Islet precursor cell (in vitro differentiated cells): Measurements from ENCODE around the gene POU2AF1.

Source experiments
- DNase-seq: peaks from one replicate; pipeline ENCODE4 v3.0.0-alpha.2; 2018

The POU2AF1 gene, protein sequence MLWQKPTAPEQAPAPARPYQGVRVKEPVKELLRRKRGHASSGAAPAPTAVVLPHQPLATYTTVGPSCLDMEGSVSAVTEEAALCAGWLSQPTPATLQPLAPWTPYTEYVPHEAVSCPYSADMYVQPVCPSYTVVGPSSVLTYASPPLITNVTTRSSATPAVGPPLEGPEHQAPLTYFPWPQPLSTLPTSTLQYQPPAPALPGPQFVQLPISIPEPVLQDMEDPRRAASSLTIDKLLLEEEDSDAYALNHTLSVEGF

DNA sequence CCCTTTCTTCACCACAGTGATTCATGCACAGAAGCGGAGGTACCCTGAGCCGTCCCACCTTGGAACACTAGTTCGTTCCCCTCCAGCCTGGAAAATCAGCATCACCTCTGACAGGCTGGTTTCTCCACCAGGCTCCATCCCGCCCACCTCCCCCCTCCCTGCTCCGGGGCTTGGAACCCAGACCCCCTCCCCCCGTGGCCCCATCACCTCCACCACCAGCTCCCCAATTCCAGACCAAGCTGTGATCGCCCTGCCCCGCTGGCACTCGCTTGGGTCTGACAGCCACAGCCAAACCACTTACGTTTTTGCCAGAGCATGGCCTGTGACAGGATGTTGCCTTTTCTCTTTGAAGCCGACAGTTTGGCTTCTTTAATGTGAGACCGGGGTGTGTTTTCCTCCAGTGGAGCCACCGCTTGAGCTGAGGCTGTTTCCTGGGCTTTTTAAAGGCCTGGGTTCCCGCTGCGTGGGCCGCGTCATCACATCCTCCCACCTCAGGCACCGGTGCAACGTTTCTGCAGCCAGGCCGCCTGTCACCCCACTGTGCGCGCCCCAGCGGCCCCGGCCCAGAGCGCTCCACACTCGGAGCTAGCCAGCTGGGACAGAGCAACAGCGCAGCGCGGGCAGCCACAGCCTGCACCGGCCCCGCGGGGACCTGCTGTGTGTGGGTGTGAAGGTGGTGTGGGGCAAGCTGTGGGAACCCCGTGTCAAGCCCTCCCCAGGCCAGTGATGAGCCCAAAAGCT, at the start of gene POU2AF1:
POU2AF1 (minus strand) TSS at position 415 of the 741 bp plus-strand sequence; CDS start at position 317, 98 bp downstream.
- no peak for DNase-seq

DNA sequence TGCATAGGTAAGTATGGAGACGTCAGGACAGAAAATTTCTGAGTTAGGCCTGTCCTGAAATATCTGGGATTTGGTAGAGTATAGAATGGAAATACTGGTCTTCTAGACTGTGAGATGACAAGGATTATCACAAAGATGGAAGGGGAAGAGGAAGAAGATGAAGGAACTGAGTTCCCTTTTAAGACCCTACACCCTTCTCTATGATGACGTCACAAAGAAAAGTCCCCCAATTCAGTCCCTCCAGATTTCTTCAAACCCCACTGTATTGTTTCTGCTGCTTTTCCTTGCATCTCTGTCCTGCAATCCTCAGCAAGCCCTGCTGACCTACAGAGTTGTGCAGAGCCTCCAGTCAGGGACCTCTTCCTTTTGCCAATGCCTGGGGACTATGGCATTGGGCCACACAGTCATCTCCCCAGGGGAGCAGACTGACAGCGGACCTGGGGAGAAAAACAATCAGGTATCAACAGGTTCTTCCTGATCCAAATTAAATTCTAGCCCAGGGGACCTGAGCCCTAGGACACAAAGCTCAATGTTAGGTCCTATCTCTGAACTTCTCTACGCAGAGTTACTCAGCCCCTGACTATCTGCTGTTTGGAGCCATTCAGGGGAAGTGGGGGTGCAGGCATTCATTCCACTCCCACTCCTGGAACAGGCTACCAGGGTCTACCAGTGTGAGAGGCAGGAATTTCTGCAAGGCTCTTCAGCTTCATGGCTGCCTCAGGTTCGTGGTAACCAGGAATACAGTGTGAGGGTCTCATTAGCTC, 49.2 kb upstream of the POU2AF1 start:
- DNase-seq, result no peak

DNA sequence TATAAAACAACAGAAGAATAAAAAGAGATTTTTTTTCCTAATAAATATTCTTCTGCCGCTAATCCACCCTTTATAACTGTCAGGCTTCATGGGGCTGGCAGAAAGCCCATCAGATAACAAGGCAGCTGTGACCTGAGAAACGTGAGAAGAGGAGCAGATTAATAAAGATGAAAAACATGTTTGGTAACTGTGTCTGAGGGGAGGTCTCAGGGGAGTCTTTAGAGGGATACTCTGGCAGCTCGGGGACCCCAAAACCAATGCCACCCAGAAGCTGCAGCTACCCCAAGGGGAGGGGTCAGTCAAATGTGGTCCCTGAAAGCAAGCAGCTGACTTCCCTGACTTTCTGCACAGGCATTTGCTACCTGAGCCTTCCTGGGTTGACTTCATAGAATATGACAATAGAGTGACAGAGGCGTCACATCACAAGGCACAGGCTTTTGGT, 48.4 kb upstream of the POU2AF1 start:
- no peak for DNase-seq

DNA sequence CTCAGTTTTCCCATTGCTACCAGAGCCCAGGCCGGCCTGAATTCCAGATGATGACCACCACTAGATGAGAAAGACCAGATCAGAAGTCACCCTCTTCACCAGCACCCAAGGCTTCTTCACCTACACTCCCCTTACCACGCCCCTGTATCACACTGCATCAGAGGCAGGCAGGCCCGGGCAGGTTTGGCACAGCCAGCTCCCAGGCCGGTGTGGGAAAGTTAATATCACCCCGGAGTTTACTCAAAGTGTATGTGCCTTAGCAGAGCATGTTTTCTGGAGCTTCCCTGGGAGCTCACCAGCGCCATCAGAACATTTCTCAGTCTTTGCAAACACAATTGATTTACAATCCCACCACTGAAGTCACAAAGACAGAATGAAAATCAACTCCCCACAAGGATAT, 47.5 kb upstream of the POU2AF1 start:
- no peak for DNase-seq

DNA sequence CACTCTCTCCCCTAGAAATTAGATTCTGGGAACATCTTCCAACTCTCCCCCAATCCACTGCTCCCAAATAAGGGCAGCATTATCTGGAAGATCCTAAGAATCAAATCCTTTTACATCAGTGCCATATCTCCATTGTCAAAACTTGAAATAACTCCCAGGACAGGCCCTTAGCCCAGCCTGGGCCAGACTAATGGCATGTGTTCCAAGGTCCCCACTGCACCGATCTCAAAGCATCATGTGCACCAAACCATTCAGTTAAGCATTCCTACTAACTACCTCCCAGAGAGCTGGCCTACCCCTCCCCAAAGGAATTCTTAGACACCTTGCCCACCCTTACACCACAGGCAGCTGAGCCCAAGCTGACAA, 44.2 kb upstream of the POU2AF1 start:
- no peak for DNase-seq

DNA sequence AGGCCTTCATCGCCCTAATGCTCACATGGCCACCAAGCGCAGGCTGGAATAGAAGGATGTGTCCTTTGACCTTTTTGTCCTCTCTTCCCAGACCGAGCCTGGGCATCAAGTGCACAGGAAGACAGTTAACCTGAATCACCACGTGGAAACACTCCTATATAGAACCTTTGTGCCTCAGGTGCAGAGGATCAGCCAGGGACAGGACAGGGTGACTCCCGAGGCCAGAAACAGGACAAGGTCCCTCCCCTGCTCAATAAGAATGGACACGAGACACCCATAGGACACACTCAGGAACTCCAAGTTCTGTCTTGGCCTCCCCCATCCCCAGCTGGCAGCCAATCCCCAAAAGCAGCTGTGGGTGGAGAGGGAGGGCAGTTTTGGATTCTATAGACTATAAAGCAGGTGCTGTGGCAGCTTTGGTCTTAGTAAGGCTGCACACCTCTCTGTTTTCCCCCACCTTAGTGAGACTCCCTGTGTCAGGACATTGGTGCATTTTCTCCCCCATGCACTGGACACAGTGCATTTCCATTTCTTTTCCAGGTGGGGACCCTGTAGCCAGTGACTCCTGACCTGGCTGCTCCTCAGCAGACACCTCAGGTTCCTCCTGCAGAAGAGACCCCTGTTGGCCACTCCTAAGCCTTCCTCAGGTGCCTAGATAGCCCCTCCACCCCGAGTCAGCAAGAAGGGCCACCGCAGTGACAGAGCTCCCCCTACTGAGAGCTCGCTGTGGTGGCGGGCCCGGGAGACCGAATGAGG, 43.6 kb upstream of the POU2AF1 start:
- peak; percentile 89 for DNase-seq

DNA sequence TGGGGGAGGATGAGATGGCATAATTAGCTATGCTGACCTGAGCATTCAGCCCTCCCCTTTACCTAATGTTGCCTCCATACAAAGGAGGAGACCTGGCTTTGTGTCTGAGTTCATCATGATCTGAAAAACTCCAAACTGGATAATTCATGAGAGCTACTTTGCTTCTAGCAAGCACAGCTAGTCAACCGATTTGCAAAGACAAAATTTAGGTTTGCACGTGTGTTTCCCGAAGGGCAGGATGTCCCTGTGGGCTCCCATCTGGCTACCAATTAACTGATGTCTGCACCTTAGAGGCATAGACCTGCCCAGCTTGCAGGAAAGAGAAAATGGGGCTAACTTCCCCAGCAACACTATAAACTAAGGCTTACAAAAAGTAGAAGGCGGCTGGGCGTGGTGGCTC, 42.2 kb upstream of the POU2AF1 start:
- no peak for DNase-seq

DNA sequence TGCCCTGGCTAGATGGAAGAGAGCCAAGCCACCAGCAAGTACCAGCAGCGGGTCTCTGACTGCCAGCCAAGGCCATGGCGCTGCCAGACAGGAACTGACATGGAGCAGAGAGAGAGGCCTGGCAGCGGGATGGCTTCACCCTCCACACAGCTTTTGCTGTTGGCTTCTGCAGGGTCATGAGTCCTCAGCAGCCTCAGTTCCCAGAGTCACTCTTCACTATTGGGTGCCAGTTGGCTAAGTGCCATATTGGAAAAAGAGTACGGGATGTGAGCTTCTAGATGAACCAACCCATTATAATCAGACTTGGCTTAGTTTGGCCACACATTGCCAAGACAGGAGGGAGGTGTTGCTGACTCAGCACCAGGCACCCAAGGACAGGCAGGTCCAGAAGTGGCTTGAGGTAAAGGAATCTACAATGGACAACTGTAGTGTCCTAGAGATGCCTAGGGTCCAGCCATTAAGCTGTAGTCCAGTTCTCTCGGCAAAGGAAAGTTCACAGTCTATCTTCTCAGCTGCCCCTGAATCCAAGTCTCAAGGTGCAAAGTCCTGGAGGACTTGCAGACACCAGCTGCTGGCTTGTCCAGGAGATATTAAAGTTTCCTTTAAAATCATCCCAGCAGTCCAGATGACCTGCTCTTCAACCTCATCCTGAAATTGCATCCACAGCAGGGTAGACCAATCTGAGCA, 40.7 kb upstream of the POU2AF1 start:
- DNase-seq, result no peak

DNA sequence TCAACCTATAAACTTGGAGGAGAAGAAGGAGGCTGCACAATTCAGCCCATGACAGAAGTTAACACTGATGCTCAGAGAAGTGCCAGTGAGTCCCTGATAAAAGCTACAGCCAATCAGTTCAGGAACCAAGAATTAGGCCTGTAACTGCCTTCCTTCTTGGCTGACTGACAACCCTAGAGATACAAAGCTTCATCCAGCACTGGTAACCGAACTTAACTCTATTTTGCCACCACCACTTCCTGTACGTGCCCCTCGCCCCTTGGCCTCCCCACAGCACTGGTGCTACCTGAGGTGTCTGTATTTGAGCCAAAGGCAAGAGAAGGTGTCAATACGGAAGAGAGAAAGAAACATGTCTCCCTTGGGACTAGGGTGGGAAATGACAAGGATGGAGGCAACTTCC, 40.1 kb upstream of the POU2AF1 start:
- no peak for DNase-seq

DNA sequence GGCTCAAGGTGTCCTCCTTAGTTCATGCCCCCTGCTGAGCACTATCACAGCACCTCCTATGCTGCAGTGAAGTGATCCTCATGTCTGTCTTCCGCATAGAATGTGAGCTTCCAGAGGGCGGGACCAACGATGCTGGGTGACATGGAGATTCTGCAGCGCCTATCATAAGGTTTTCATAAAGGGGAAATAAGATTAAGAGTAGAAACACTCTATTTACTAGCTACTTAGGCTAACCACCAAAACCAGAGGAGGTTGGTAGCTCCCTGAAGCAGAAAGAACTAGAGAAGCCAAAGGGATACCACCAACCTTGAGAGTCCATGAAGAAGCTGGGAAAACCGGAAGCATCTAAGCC, 39.3 kb upstream of the POU2AF1 start:
- DNase-seq, result no peak

DNA sequence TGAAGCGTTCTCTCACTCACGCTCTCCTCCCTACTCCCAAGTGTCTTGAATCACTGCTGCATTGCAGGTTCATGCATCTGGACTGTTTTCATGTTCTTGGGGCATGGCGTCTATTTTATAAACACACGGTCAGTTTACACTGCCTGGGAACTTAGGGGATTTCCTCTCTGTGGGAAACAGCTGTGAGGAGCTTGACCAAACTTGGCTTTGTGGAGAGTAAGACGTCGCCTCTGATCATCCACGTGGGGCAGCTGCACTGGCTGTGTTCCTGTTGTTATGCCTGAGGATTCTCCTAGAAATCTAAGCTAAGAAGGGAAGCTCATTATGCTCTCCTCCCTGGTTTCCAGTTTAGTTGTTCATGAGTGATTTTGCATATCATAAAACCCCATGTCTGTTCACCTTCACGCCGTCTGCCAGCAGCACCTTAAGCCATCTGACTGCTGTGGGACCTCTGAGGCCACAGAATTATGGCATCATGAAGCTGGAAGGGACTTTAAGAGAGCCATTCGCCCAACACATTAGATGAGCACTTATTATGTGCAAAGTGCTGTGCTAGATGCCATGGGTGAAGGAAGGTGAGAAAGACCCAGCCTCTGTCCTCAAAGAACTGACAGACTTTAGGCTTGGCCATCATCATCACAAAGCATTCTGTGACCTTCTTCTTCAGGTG, 38.8 kb upstream of the POU2AF1 start:
- no peak for DNase-seq

DNA sequence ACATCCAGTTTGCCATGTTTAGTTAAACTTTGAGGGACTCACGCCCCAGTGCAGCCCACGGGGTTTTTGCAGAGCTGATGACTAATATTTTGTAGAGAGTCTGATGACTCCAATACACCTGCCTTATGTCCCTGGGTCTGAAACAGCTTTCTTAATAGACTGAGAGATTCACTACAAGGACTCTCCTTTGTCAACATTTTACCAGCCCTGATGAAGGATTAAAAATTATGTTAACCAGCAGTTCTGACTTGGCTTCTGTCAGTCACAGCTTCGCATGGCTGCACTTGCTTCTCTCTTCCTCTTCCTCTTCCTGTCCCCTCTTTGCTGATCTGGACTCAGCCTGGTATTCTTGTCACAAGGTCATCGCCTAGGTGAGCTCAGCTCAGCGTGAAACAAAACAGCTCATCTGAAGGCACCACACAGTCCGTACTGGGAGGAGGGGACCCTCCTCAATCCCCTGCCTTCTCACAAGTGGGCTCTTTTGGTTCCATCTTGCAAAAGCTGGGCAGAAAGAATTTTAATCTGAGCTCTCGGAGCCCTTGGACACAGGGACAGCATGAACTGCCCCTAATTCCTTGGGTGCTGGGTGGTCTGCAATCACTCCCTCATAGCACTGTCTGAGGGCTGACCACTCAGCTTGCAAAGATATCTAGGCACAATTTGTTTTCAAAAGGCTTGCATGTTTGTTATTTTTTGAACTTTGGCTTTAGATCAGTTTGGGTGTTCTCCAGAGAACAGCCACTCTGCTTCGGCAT, 38.1 kb upstream of the POU2AF1 start:
- no peak for DNase-seq

DNA sequence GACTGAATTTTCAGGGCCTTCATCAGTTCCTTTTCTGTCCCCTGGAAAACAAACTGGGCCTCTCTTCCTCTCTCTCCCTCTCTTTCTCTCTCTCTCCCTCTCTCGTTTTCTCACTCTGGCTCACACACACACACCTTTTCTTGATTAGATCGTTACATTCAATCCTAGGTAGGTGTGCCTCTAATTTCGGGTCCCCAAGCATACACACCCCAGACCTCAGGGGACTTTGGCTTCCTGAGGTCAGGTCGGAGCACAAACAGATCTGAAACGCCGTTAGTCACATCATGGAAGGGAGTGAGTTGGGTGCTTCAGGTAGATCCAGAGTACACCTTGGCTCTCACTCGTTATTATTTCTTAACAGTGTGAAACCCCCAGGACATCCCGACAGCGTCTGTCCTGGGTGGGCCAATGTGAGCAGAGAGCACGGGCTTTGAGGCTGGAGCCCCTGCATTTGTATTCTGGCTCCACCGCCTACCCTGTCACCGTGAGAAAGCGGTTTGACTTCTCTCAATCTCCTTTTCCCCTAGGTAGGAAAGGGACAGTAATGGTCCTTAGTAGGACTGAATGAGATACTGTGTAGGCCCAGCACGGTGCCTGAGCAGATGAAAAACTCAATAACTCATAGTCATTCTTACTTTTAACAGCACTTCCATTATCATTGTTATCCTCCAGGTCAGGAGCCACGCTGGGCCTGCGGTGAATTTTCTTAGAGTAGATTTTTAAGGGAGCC, 37.3 kb upstream of the POU2AF1 start:
- DNase-seq, result no peak

DNA sequence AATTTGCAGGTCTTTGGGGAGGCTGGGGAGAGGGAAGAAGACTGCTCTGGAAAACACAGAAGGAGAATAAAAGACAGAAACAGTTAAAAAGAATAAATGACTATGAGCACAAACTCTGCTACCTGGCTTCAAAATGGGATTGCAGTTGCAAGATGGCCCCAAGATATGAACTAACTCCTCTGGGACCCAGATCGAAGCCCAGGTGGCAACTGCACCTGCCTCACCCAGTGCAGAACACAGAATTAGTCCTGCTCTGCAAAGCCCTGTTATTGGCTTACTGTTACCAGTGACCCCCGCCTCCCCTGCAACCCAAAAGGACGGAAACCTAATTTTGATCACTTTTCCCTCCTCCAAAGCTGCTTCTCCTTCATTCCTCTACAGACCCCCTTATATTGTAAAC, 35.9 kb upstream of the POU2AF1 start:
- DNase-seq, result no peak

DNA sequence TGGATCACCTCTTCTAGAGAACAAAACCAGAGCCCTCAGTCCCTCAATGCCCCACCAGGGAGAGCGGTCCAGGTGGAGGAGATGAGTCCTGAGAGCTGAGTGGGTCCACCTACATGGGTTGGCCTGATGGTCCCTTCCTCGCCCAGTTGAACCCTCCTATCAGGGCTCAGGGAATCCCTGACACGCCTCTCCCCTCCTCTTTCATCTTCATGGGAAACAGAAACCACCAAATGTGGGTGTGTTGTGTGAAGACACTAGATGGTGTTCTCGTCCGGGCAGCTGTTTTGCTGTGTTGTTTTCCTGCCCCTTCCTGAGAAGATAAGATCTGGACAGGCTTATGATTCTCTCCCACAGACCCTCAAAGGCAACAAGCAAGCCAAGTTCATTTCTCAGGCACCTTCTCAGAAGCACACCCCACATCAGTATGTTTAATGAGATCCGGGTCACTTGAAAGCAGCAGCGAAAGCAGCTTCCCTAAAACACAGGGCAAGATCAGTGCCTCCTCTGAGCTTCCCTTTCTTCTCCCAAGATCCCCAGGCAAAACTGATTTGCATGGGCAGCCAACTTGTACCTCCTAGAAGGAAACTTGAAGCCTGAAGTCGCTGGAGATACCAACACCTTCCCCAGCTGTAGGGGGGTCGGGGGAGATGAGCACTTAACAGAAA, 35.3 kb upstream of the POU2AF1 start:
- no peak for DNase-seq

DNA sequence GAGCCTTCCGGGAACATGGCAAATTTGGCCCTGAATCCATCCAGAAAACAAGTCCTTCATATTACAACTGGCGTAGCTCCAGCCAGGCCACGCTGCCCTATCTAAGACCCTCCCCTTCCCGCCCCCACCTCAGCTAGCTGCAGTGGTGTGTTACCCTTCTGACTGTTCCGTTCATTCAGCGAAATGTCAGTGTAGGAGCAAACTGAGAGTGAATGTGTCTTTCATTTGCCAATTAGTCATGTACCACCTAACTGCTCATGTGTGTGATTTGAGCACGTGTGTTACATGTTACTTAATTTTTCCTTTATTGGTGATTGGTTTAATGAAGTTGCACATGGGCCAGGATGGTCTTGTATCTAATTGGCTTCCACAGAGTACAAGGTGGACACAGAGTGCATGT, 34.8 kb upstream of the POU2AF1 start:
- no peak for DNase-seq

DNA sequence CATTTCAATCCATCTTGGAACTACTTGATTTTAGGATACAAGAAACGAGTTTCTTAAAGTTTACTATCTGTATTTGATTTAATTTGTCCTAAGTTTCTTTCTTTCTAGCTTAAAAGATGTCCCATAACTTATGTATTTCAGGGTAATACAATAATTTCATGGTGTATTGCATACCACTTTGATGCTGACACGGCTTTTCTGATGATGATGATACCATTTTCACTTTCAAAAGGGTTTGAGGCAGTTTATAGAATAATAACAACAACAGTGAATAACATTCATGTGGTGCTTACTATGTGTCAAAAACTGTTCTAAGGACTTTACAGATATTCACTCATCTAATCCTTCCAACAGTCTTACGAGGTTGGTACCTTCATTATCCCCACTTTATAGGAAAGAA, 33.2 kb upstream of the POU2AF1 start:
- DNase-seq, result no peak

DNA sequence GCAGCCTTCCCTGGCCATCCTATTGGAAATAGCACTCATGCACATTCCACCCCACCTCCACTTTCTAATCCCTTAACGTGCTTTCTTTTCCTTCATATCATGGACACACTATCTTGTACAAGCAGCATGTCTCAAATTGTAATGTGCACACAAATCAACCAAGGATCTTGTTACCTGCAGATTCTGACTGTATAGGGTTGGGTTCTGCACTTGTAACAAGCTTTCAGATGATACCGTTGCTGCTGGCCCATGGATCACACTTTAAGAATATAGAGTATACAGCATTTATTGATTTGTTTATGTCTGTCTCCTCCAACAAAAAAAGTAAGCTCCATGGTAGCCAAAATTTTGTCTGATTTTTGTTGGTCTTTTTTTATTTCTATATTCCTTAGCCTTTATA, 32.4 kb upstream of the POU2AF1 start:
- DNase-seq, result no peak

DNA sequence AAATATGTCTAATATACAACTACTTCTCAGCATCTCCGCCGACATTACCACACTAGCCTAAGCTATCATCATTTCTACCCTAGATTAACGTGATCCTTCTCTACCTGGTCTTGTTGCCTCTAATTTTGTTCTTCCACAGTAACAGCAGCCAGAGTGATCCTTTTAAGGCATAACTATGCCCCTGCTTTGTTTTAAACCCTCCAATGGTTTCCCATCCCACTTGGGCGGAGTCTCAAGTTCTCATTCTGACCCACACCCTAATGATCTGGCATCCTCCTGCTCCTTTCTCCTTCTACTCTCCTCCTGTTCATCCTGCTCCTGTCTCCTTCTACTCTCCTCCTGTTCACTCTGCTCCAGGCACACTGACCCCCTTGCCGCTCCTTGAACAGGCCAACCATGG, 31.9 kb upstream of the POU2AF1 start:
- no peak for DNase-seq

DNA sequence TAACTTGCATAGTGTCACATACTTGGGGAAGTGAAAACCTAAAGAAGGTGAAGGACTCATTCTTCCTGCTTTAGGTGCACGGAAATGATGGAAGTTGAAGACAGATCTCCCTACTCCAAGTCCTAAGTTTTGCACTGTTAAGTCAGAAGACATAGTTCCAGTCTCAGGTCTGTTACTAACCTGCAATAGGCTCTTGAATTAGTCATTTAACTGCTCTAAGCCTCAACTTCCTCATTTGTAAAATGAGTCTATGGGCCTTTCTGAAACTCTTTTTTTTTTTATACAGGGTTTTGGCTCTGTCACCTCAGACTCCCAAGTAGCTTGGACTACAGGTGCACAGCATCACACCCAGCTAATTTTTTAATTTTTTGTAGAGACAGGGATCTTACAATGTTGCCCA, 30.8 kb upstream of the POU2AF1 start:
- DNase-seq, result no peak
